Renal cortical epithelial cell (primary cell): Measurements from ENCODE around the gene DNAJC28. TPM values are rescaled to one million over a fixed set of nuclear protein-coding genes. Genes with fewer than 3 reads are reported as not detected.
"Not testable (repeated sequence)": the region's sequence is repeated elsewhere in the genome, so short reads cannot be mapped to it uniquely, and the experiment has no call there.

Experiments
- DNase-seq: peaks from one replicate; pipeline ENCODE4 v3.0.0-alpha.2; 2011; ENCODE audit warnings: low read depth
- total RNA-seq: library from RNA; depleted of rRNA; stranded (reverse); fragments of >200 nt; gene quantifications from 2 replicates; pipeline ENCODE4 v1.2.3, GENCODE V29; 2014

Gene DNAJC28
- total RNA-seq, 1 donor from 2014 or later, result 4.2 TPM

GRCh38 chr21:33480481-33481103 lies 10.9 kb downstream of the DNAJC28 start:
- no peak for DNase-seq

GRCh38 chr21:33479679-33480480 lies 11.6 kb downstream of the DNAJC28 start, which contains the start of gene TMEM50B:
TMEM50B (minus strand) TSS chr21:33479974; CDS start chr21:33468885, 11,089 bp downstream.
- DNase-seq, result peak; percentile 85

GRCh38 chr21:33478935-33479678 lies 12.4 kb downstream of the DNAJC28 start:
- DNase-seq, result peak; percentile 30

- no peak for DNase-seq
These were observed 13.3 kb downstream of the DNAJC28 start for GRCh38 chr21:33478182-33478581.

GRCh38 chr21:33477066-33477465 lies 14.4 kb downstream of the DNAJC28 start:
- no peak for DNase-seq

- DNase-seq, result no peak
These were observed 18.2 kb downstream of the DNAJC28 start for GRCh38 chr21:33473344-33473743.

GRCh38 chr21:33470701-33471100 lies 20.8 kb downstream of the DNAJC28 start:
- DNase-seq, result no peak

- DNase-seq, result not testable (repeated sequence)
These were observed 22.3 kb downstream of the DNAJC28 start for GRCh38 chr21:33469183-33469582.

- DNase-seq, result no peak
These were observed 29.8 kb downstream of the DNAJC28 start for GRCh38 chr21:33461538-33462250.

- DNase-seq, result no peak
These were observed 32.7 kb downstream of the DNAJC28 start for GRCh38 chr21:33458861-33459260.

GRCh38 chr21:33455686-33456446 lies 35.6 kb downstream of the DNAJC28 start:
- no peak for DNase-seq

- no peak for DNase-seq
These were observed 39.2 kb downstream of the DNAJC28 start for GRCh38 chr21:33452362-33452761.

GRCh38 chr21:33451634-33452071 lies 39.9 kb downstream of the DNAJC28 start:
- peak; percentile 35 for DNase-seq

- no peak for DNase-seq
These were observed 41.9 kb downstream of the DNAJC28 start for GRCh38 chr21:33449616-33450015.

- not testable (repeated sequence) for DNase-seq
These were observed 44.9 kb downstream of the DNAJC28 start for GRCh38 chr21:33446620-33447019.

- DNase-seq, result no peak
These were observed 47.0 kb downstream of the DNAJC28 start for GRCh38 chr21:33444499-33444898.

GRCh38 chr21:33443194-33443593 lies 48.3 kb downstream of the DNAJC28 start:
- DNase-seq, result no peak

GRCh38 chr21:33441489-33442477 lies 49.7 kb downstream of the DNAJC28 start:
- peak; percentile 95 for DNase-seq
